Neural progenitor cell (in vitro differentiated cells): ENCODE results near the gene IDE. TPM values are rescaled to one million over a fixed set of nuclear protein-coding genes. Genes with fewer than 3 reads are reported as not detected.
"Not testable (repeated sequence)": the region's sequence is repeated elsewhere in the genome, so short reads cannot be mapped to it uniquely, and the experiment has no call there.

Experiments
- DNase-seq: peaks from one replicate; pipeline ENCODE4 v3.0.0-alpha.2; 2016; ENCODE audit warnings: low spot score
- H2AFZ ChIP-seq: fragments of 200-600 bp; sonication (generic); replicated peaks from 2 replicates; pipeline ENCODE4 v1.6.1; 2016; ENCODE audit warnings: antibody characterized with exemption
- H3F3A ChIP-seq: fragments of 200-600 bp; sonication (generic); 2 replicates; pipeline ENCODE4 v1.6.1; 2016; ENCODE audit warnings: antibody characterized with exemption, low read depth
- H3K27ac ChIP-seq: fragments of 200-600 bp; sonication (generic); 2 replicates; pipeline ENCODE4 v1.5.1; 2016; ENCODE audit warnings: mild to moderate bottlenecking
- H3K27me3 ChIP-seq: fragments of 200-600 bp; sonication (generic); 2 replicates; pipeline ENCODE4 v1.6.1; 2016; ENCODE audit warnings: mild to moderate bottlenecking, moderate library complexity
- H3K36me3 ChIP-seq: fragments of 200-600 bp; sonication (generic); 2 replicates; pipeline ENCODE4 v1.5.1; 2016
- H3K4me1 ChIP-seq: fragments of 200-600 bp; sonication (generic); 2 replicates; pipeline ENCODE4 v1.6.1; 2016; ENCODE audit warnings: mixed run types
- H3K4me2 ChIP-seq: fragments of 200-600 bp; sonication (generic); 2 replicates; pipeline ENCODE4 v1.6.1; 2016
- H3K4me3 ChIP-seq: fragments of 200-600 bp; sonication (generic); 2 replicates; pipeline ENCODE4 v1.5.1; 2016
- H3K79me2 ChIP-seq: fragments of 200-600 bp; sonication (generic); 2 replicates; pipeline ENCODE4 v1.6.1; 2016; ENCODE audit warnings: low read depth
- H3K9ac ChIP-seq: fragments of 200-600 bp; sonication (generic); 2 replicates; pipeline ENCODE4 v1.6.1; 2016
- H3K9me3 ChIP-seq: fragments of 200-600 bp; sonication (generic); 2 replicates; pipeline ENCODE4 v1.5.1; 2016; ENCODE audit warnings: low read depth
- H4K20me1 ChIP-seq: fragments of 200-600 bp; sonication (generic); 2 replicates; pipeline ENCODE4 v1.6.1; 2016; ENCODE audit warnings: low read depth
- H3K27ac Mint-ChIP-seq: 3 replicates; pipeline ENCODE4 v1.8.0; 2021; ENCODE audit warnings: mixed read lengths
- H3K27me3 Mint-ChIP-seq: 2 replicates; pipeline ENCODE4 v1.8.0; 2022; ENCODE audit warnings: low read depth, mild to moderate bottlenecking, inconsistent platforms, moderate library complexity, mixed read lengths; ENCODE audit not compliant: insufficient read depth
- H3K36me3 Mint-ChIP-seq: 3 replicates; pipeline ENCODE4 v1.8.0; 2021; ENCODE audit warnings: mixed read lengths
- H3K4me1 Mint-ChIP-seq: 3 replicates; pipeline ENCODE4 v1.8.0; 2021; ENCODE audit warnings: mixed read lengths
- H3K4me3 Mint-ChIP-seq: 3 replicates; pipeline ENCODE4 v1.8.0; 2021; ENCODE audit warnings: mild to moderate bottlenecking, moderate library complexity, mixed read lengths
- H3K9me3 Mint-ChIP-seq: 3 replicates; pipeline ENCODE4 v1.8.0; 2020; ENCODE audit warnings: mixed read lengths
- CTCF ChIP-seq: fragments of 200-600 bp; sonication (generic); IDR thresholded peaks from 2 replicates; pipeline ENCODE4 v1.5.1; 2017; ENCODE audit warnings: antibody characterized with exemption, mild to moderate bottlenecking
- EZH2 ChIP-seq: fragments of 200-600 bp; sonication (generic); IDR thresholded peaks from 2 replicates; pipeline ENCODE4 v1.6.1; 2017; ENCODE audit warnings: antibody characterized with exemption, mild to moderate bottlenecking, moderate library complexity
- EZH2phosphoT487 ChIP-seq: fragments of 200-600 bp; sonication (generic); IDR thresholded peaks from 2 replicates; pipeline ENCODE4 v1.6.1; 2017; ENCODE audit warnings: antibody characterized with exemption
- total RNA-seq: library from RNA; depleted of rRNA; stranded (reverse); fragments of >200 nt; gene quantifications from 2 replicates; pipeline ENCODE4 v1.2.3, GENCODE V29; 2015; ENCODE audit warnings: low replicate concordance

The IDE gene
- total RNA-seq, 1 donor from 2014 or later, result 44.8 TPM

DNA sequence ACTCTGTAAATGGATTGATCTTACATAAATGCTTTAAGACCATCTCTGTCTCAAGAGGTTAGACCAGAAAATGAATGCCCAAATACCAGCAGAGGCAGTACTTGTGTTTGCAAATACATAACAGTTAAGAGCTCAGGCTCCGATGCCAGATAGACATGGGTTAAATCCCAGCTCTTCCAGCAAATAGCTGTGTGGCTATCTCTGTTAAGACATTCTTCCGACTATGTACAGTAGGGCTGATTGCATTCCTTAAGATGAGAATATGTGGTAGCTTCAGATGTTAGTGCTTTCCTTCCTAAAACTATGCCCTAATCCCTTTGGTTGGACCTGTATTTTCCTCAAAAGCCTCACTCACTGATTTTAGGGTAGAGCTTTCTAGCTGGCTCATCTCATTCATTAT is 2.2 kb downstream of the IDE start:
- Histone ChIP-seq H3K4me1 (peaks cover 27% of the 10 kb centered on the region), H3K4me2 (peak overlapping the region; percentile 89), H3K9me3 (no peaks in the 10 kb centered on the region), H3F3A (peaks cover 37% of the 10 kb centered on the region), H3K27ac (no peak overlapping the region), H4K20me1 (peaks cover 52% of the 10 kb centered on the region), H3K4me3 (peak overlapping the region; percentile 70), H2AFZ (no peak overlapping the region), H3K36me3 (no peaks in the 10 kb centered on the region), H3K27me3 (no peaks in the 10 kb centered on the region), H3K9ac (no peak overlapping the region), H3K79me2 (peaks cover 70% of the 10 kb centered on the region)
- no peaks in the 10 kb centered on the region for H3K27me3 Mint-ChIP-seq
- no peak overlapping the region for H3K27ac Mint-ChIP-seq
- H3K4me1 Mint-ChIP-seq, result peaks cover 39% of the 10 kb centered on the region
- TF ChIP-seq EZH2, result no peak
- no peak for TF ChIP-seq CTCF
- TF ChIP-seq EZH2phosphoT487, result no peak
- peaks cover 5% of the 10 kb centered on the region for H3K36me3 Mint-ChIP-seq
- no peak for DNase-seq
- no peaks in the 10 kb centered on the region for H3K9me3 Mint-ChIP-seq
- H3K4me3 Mint-ChIP-seq, result peak overlapping the region; percentile 84

DNA sequence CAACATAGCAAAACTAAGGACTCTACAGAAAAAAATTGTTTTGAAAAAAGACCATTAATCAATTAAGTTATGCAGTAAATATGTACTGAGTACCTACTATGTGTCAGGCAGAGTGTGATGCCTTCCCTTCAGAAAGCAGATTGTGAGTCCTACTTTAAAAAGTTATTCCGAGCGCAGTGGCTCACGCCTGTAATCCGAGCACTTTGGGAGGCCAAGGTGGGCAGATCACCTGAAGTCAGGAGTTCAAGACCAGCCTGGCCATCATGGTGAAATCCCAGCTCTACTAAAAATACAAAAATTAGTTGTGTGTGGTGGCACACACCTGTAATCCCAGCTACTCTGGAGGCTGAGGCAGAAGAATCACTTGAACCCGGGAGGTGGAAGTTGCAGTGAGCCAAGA is 4.2 kb downstream of the IDE start:
- peaks cover 52% of the 10 kb centered on the region for H4K20me1 ChIP-seq
- not testable (repeated sequence) for H3K27ac ChIP-seq, H3K27me3 ChIP-seq, H3K4me3 Mint-ChIP-seq, H2AFZ ChIP-seq, H3K9ac ChIP-seq, H3K9me3 ChIP-seq, DNase-seq, H3K27ac Mint-ChIP-seq, H3K27me3 Mint-ChIP-seq, H3K36me3 ChIP-seq, H3K4me3 ChIP-seq, H3K4me2 ChIP-seq, H3K9me3 Mint-ChIP-seq
- peaks cover 88% of the 10 kb centered on the region for H3K79me2 ChIP-seq
- peaks cover 21% of the 10 kb centered on the region for H3K4me1 ChIP-seq
- Mint-ChIP-seq H3K4me1 (peaks cover 28% of the 10 kb centered on the region), H3K36me3 (peaks cover 13% of the 10 kb centered on the region)
- H3F3A ChIP-seq, result peaks cover 27% of the 10 kb centered on the region

- no peak overlapping the region for H3K4me2 ChIP-seq
- no peak for DNase-seq
- H2AFZ ChIP-seq, result no peak overlapping the region
- TF ChIP-seq EZH2phosphoT487, result no peak
- no peak for TF ChIP-seq CTCF
- no peak for TF ChIP-seq EZH2
- peaks cover 90% of the 10 kb centered on the region for H3K79me2 ChIP-seq
- H3K4me3 ChIP-seq, result no peak overlapping the region
- peaks cover 22% of the 10 kb centered on the region for H3F3A ChIP-seq
- peaks cover 25% of the 10 kb centered on the region for H3K4me1 Mint-ChIP-seq
- H3K27me3 ChIP-seq, result no peaks in the 10 kb centered on the region
- H3K36me3 ChIP-seq, result no peaks in the 10 kb centered on the region
- H3K4me1 ChIP-seq, result peaks cover 21% of the 10 kb centered on the region
- H3K9ac ChIP-seq, result no peak overlapping the region
- no peak overlapping the region for H3K27ac ChIP-seq
- H3K4me3 Mint-ChIP-seq, result no peak overlapping the region
- H4K20me1 ChIP-seq, result peaks cover 52% of the 10 kb centered on the region
- H3K27me3 Mint-ChIP-seq, result no peaks in the 10 kb centered on the region
- H3K36me3 Mint-ChIP-seq, result peaks cover 14% of the 10 kb centered on the region
- H3K27ac Mint-ChIP-seq, result no peak overlapping the region
- H3K9me3 Mint-ChIP-seq, result no peaks in the 10 kb centered on the region
- no peaks in the 10 kb centered on the region for H3K9me3 ChIP-seq
Measured at GRCh38 chr10:92569071-92569470, 4.8 kb downstream of the IDE start.

DNA sequence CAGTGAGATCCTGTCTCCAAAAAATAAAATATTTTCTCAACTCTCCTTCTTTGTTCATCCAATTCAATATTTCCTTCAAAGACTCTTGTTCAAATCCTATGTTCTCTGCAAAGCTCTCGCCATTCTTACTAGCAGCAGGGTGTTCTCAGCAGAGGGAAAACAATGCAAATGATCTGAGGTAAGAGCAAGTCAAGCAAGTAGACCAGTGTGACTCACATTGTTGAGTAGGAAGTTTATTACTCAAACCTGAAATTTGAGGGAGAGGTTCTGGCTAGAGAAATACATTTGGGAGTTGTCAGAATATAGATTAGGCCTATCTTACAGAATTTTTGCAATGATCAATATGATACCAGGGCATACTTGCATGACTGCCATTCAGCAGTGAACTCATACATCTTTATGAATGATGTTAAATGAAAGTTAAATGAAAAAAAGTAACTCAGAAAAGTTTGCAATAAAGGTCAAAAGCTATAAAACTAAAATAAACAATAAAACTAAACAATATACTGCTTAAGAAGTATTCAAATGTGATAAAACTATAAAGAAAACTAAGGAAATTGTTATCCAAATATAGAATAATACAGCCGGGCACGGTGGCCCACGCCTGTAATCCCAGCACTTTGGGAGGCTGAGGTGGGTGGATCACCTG is 5.8 kb downstream of the IDE start:
- no peak overlapping the region for H3K9ac ChIP-seq
- Mint-ChIP-seq H3K27ac (no peak overlapping the region), H3K36me3 (peaks cover 17% of the 10 kb centered on the region), H3K4me1 (peaks cover 25% of the 10 kb centered on the region), H3K27me3 (no peaks in the 10 kb centered on the region), H3K4me3 (no peak overlapping the region), H3K9me3 (no peaks in the 10 kb centered on the region)
- H3K27ac ChIP-seq, result no peak overlapping the region
- no peaks in the 10 kb centered on the region for H3K36me3 ChIP-seq
- peaks cover 52% of the 10 kb centered on the region for H4K20me1 ChIP-seq
- no peak overlapping the region for H2AFZ ChIP-seq
- H3K4me3 ChIP-seq, result no peak overlapping the region
- TF ChIP-seq CTCF (no peak), EZH2phosphoT487 (no peak), EZH2 (no peak)
- H3K79me2 ChIP-seq, result peaks cover 95% of the 10 kb centered on the region
- no peaks in the 10 kb centered on the region for H3K27me3 ChIP-seq
- peaks cover 21% of the 10 kb centered on the region for H3K4me1 ChIP-seq
- H3F3A ChIP-seq, result peaks cover 20% of the 10 kb centered on the region
- DNase-seq, result peak; percentile 6
- no peak overlapping the region for H3K4me2 ChIP-seq
- no peaks in the 10 kb centered on the region for H3K9me3 ChIP-seq
